ENCODE measurements around the gene VAC14.

Gene VAC14

GRCh38 chr16:70689035-70689969 is 111.7 kb downstream of the VAC14 start:
- DNase-seq, result no peak

GRCh38 chr16:70688246-70688742 is 112.7 kb downstream of the VAC14 start:
- peak; percentile 94 for DNase-seq

GRCh38 chr16:70687671-70688245 is 113.2 kb downstream of the VAC14 start:
- DNase-seq, result no peak

- no peak for DNase-seq
Observed at GRCh38 chr16:70687102-70687511, 113.9 kb downstream of the VAC14 start.

DNA sequence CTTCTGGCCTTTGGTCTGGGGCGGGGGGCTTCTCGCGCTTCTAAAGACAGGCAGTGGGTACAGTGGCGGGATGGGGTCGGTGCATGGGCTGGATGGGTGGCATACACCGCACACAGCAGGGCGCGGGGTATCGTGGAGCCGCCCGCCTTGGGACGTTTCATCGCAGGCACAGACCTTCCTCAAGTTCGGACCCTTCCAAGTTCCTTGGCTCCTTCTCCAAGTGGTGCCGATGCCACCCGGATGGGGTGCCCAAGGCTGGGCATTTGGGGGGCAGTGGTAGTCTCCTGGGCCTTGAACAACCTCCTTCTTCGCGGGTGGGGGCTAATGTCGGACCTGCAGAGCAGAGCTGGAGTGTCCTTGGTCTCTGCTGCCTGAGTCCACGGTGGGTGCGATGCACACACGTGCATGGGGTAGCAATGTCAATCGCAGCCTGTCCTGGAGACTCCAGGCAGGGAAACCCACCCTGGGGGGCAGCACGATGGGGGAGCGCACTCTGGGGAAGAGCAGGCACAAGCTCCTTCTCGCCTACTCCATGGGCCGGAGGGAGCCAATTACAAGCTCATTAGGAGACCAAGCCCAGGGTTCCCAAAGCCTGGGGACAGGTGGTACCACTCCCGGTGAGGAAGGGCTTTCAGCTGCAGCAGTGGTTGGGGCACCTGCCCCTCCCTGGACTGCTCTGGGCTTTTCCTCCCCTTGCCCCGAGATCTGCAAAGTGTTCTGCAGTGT is 114.4 kb downstream of the VAC14 start:
- DNase-seq, result no peak

GRCh38 chr16:70685938-70686375 is 115.0 kb downstream of the VAC14 start, which contains the start of gene MTSS2:
MTSS2 (minus strand) TSS chr16:70686053; CDS start chr16:70685791, 262 bp downstream.
- peak; percentile 87 for DNase-seq

GRCh38 chr16:70685061-70685937 is 115.7 kb downstream of the VAC14 start:
- DNase-seq, result no peak

DNA sequence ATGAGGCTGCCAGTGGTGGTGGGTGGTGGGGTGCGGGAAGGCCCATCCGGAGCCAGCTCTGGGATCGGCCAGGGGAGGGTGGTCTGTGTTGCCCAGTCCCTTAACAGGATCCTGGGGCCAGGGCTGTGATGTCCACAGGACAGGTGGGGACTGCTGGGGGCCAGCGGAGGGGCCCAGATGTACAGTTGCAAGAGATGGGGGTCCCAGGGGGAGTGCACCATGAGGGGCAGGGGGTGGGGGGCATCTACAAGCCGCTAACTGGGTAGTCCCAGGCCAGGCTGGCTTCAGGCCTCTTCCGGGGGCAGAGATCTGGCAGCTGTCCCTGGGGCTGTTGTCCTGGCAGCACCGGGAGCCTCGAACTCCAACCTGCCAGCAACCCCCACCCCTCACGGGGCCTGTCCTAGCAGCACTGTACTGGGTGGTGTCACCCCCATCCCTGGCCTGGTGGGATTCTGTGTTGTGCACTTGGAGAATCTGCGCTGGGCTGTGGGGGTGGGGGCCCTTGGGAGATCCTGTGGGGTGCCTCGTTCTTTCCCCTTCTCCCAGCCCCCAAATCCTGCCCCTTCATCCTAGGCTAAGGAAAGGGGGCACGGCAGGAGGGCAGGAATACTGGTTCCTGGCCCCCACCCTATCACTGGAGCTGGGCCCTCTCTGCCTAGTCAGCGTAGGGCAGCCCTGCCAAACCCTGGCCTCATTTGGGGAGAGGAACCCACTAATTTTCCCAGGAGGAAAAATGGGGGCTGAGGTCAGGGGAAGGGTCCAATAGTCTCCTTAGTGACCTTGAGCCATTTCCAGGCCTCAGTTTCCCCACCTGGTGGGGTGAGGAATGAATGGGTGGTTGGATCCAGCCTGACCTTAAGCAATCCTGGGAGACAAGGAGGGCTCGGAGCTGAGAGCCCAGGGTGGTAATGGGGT is 116.6 kb downstream of the VAC14 start:
- peak; percentile 10 for DNase-seq

DNA sequence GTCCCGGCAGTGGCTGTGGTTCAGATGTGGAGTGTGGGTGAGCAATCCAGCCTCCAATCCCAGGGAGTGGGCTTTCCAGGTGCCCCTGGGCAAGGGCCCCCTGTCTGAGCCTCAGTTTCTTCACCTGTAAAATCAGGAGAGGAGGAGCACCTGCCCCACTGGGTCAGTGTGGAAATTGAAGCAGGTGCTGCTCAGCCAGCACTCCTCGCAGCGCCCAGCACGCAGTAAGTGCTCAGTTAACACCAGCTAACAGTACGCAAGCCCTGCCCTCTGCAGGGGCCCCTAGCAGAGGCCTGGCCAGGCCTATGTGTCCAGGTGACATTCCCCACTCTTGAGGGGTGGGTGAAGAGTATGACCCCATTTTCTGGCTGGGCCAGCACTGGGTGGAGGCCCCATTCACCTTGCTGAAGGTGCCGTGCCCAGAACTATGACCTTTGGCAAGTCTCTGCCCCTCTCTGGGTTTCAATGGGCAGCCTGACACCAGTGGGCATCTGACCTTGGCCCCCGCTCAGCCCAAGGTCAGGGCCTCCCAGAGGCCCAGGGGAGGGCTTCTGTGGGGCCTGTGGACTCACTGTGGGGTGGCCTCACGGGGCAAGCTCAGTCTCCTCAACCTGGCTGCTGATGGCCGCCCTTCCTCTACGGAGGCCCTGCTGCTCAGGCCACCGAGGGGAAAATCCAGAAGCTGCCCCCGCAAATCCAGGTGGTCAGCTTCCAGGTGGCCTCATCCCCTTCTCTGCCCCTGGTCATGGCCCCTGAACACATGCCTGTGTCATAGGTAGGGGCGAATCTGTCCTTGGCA is 117.6 kb downstream of the VAC14 start:
- no peak for DNase-seq

DNA sequence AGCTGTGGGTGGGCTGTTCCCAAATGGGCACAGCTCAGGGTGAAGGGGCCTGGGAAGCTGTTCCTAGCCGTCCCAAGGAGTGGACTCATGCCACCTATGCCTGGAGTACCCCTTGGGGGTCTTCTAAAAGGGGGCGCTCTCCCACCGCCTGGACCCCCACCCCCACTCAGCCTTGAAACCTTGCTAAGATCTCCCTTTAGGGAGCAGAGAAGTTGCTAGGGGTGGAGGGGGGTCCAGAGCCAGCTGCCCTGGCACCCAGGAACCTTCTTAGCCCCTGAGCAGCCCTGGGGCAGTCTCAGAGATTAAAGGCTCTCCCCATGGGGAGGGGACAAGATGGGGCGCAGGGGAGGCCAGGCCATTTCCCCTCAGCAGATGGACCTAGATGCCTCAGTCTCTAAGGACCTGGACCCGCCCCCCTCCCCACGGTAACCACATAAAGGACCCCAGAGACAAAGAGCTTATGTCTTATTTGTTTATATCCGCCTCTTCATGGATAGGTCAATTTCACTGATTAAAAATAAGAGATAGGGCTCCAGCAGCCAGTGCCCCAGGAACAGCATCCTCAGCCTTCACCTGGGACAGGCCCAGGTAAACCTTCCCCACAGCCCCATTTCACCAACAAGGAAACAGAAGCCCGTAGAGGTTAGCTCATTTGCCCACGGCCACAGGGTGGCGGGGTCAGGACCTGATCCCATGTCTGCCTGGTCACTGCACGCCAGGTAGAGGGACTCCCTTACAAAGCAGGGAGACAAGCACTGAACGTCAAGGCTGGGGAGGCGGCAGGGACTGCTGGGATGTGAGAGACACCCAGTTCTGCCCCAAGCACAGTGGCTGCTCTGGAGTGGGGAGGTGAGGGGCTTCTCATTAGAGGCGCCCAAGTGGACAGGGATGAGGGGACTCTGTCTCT is 118.5 kb downstream of the VAC14 start:
- DNase-seq, result no peak

- DNase-seq, result peak; percentile 88
Observed at GRCh38 chr16:70681382-70682238, 119.3 kb downstream of the VAC14 start.

DNA sequence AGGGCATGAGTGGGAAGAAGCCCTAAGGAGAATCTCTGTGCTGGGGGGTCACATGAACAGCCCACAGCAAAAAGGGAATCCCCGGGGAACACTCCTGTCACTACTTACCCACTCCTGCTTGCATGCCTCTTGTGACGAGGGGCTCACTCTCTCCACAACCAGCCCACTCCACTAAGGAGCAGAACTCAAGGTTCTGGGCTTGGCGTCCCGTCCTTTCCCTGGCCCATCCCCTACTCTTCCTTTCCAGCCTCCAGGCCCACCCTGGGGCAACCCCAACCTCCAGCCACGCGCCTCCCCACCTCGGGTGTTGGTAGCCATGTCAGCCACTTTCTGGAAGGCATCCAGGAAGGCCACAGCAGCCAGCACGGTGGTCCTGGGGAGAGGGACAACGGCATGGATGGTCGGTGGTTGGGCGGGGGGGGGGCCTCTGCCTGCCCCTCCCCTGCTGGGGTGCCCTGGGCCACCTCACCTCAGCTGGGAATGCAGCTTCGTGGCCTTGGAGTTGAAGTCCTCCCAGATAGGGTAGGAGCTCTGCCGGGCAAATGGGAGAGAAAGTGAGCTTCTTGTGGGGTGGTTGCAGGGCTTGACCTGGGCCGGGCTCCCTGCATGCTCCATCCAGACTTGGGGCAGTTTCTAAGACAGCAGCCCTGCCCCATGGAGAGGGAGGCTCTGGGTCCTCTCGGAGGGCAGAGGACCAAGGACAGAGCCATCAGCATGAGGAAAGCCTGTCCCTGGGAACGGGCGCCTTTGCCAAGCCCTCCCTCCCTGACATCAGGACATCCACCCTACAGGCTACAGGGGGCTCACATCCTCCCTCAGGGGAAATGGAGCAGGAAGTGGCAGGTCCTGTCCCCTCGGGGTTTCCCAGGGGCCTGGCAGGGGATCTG is 120.2 kb downstream of the VAC14 start:
- DNase-seq, result no peak

DNA sequence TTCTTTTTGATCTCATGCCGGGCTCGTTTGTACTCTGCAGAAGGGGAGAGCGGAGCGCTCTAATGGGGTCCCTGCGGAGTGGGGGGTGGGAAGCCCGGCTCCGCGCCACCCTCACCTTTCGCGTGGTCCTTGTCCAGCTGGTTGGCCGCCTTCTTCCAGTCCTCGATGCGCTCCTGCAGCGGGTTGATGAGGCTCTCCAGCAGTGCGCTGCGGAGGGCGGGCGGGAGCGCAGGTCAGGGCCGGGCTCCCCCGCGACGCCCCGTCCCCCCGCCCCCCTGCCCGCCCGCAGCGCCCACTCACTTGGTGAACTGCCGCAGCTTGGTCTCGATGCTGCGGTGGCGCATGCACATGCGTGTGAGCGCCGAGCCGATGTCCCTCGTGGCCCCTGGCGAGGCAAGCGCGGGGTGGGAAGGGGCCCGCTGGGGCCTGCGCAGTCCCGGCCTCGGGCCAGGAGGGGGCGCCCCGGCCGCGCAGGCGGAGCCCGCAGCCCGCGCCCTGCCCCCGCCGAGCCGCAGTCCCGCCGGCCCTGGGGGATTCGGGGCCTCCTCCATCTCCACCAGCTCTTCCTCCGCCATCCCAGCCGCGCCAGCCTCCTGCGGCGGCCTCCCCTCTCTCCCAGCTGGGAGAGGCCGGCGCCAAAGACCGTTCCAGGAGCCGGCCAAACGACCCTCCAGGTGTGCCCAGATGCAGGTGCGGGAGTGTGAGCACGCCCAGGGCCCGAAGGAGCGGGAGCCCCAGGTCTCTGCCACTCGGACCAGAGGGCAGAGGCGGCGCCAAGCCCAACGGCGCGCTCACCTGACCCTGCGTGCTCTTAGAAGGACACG is 121.1 kb downstream of the VAC14 start:
- DNase-seq, result peak; percentile 30

- DNase-seq, result no peak
Observed at GRCh38 chr16:70678898-70679670, 121.9 kb downstream of the VAC14 start.

All from midbrain (tissue), 1 donor.